ENCODE results near the gene MBOAT1.

DNA sequence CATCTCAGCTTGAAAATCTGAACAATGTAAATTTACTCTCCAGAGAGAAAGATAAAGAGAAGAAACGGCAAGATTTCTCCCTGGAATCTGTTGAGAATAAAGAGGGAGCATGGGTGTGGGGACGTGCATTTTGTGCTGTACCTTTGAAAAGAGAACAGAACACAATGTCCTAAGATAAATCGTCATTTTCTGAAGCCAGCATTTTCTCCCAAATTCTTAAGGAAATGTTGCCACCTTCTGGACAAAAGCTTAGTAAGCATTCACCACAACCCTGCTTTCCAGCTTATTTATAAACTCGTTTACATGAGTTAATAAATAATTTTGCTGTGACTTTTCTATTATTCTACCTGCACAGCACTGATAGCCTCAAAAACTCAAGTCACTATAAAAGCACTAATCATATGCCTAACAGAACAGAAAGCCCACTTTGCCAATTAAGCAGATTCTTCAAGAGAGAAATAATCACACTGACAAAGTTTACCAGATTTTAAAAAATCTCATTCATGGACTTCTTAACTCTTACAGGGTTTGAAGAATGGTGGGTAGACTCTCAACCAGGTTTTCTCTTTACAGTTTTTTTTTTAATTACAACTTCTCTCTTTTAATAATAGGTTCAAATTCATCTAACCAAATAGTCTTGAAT is 155.8 kb downstream of the MBOAT1 start:
- TF ChIP-seq TAF1 (IDR thresholded peaks at IDR 0.05; ENCODE audit: low read depth, low read length): no peak
- no peak for TF ChIP-seq POLR2A (IDR thresholded peaks at IDR 0.05; ENCODE audit: low read depth, low read length)
- no peak for TF ChIP-seq POLR2AphosphoS5 (IDR thresholded peaks at IDR 0.05; ENCODE audit: low read depth, low read length)
- no peak for TF ChIP-seq PAX5 (IDR thresholded peaks at IDR 0.05; ENCODE audit: insufficient read depth, low read length, severe bottlenecking)
